PC-9 (cell line): Measurements from ENCODE around the gene BARD1.

Experiments used
- CTCF ChIP-seq: fragments of 200-600 bp; sonication (generic); conservative IDR thresholded peaks from 2 replicates; pipeline ENCODE4 v1.6.1; 2017; ENCODE audit warnings: mixed run types, antibody characterized with exemption, mild to moderate bottlenecking, moderate library complexity
- EZH2 ChIP-seq: fragments of 200-600 bp; sonication (generic); IDR thresholded peaks from 2 replicates; pipeline ENCODE4 v1.8.0; 2017; ENCODE audit warnings: antibody characterized with exemption, low read depth

GRCh38 chr2:214853906-214854305 is 44.4 kb upstream of the BARD1 start:
- TF ChIP-seq CTCF (no peak), EZH2 (no peak)
